Thyroid gland (tissue), 4 donors: ENCODE data around the gene CIPC.

Experiments used
- CTCF ChIP-seq, 6 experiments: fragments of 200-600 bp in 3 of 6; fragments of 450-650 bp in 3 of 6; sonication (generic) in 3 of 6; IDR thresholded peaks; one replicate each; pipeline ENCODE4 v1.5.1; 2016 to 2019; ENCODE audit warnings: antibody characterized with exemption in 6 of 6, mild to moderate bottlenecking in 2 of 6, inconsistent platforms in 1 of 6, moderate library complexity in 1 of 6
- POLR2A ChIP-seq, 2 donors: fragments of 450-650 bp; IDR thresholded peaks; one replicate each; pipeline ENCODE4 v1.6.1; 2017; ENCODE audit warnings: antibody characterized with exemption in 2 of 2, mild to moderate bottlenecking in 2 of 2, moderate library complexity in 1 of 2

GRCh38 chr14:77086951-77087350 lies 11.1 kb upstream of the CIPC start:
- no peak for TF ChIP-seq CTCF (IDR thresholded peaks at IDR 0.05)
- no peak for TF ChIP-seq POLR2A (IDR thresholded peaks at IDR 0.05)
